ENCODE results near the gene EML6.

- TF ChIP-seq POLR2AphosphoS5 (IDR thresholded peaks at IDR 0.05; ENCODE audit: low read depth) (no peak), CTCF (conservative IDR thresholded peaks at IDR 0.05; ENCODE audit: low read depth in 2 of 2) (no peak), EZH2 (IDR thresholded peaks at IDR 0.05; ENCODE audit: low read depth, unreplicated experiment) (no peak), REST (IDR thresholded peaks at IDR 0.05; ENCODE audit: unreplicated experiment) (no peak), CREB1 (CRISPR knock-in tag; IDR thresholded peaks at IDR 0.05; ENCODE audit: low read depth) (no peak), EZH2phosphoT487 (IDR thresholded peaks at IDR 0.05; ENCODE audit: unreplicated experiment) (no peak)
These were observed 35.5 kb downstream of the EML6 start for GRCh38 chr2:54758951-54759350.

All from GM23338 (cell line).